Lower lobe of right lung (tissue), 2 donors: ENCODE data around the gene C18orf32. TPM values are rescaled to one million over a fixed set of nuclear protein-coding genes. Genes with fewer than 3 reads are reported as not detected.
A peak's percentile ranks its signal among the peaks of the same experiment; 100 is the strongest.

Source experiments
- ATAC-seq, 2 donors: fragments of 200-7000 bp; cut with Tn5 transposase; one replicate each; pipeline ENCODE4 v1.9.1; 2020 to 2022; ENCODE audit warnings: mild to moderate bottlenecking in 2 of 2, moderate library complexity in 2 of 2
- DNase-seq: peaks from one replicate; pipeline ENCODE4 v3.0.0-alpha.2; 2020
- H3K27ac ChIP-seq: fragments of 200-600 bp; one replicate; pipeline ENCODE4 v1.8.0; 2022
- H3K27me3 ChIP-seq: fragments of 200-600 bp; one replicate; pipeline ENCODE4 v1.8.0; 2022; ENCODE audit warnings: low read depth
- H3K36me3 ChIP-seq: fragments of 200-600 bp; one replicate; pipeline ENCODE4 v1.8.0; 2022; ENCODE audit warnings: mild to moderate bottlenecking
- H3K4me1 ChIP-seq: fragments of 200-600 bp; one replicate; pipeline ENCODE4 v1.8.0; 2022
- H3K4me3 ChIP-seq: fragments of 200-600 bp; one replicate; pipeline ENCODE4 v1.8.0; 2022; ENCODE audit warnings: mild to moderate bottlenecking
- H3K9me3 ChIP-seq: fragments of 200-600 bp; one replicate; pipeline ENCODE4 v1.8.0; 2022
- CTCF ChIP-seq: fragments of 200-600 bp; IDR thresholded peaks from one replicate; pipeline ENCODE4 v1.8.0; 2022; ENCODE audit warnings: antibody characterized with exemption, mild to moderate bottlenecking
- intact Hi-C: fragments of 100-400 bp; cut with DNase I; formaldehyde crosslinking; loops from one replicate; pipeline ENCODE4 v1.11.0; 2022
- long read RNA-seq: library from polyadenylated mRNA; unstranded; transcript quantifications from one replicate; pipeline ENCODE4 v2.0.0, GENCODE V29; 2021
- total RNA-seq: library from RNA; stranded (reverse); fragmentation: NEBNext Ultra II Directional; extraction: Animal tissue kit (Norgen Biotek cat#: 25700); gene quantifications from one replicate; pipeline ENCODE4 v1.2.1, GENCODE V29; 2021
- donor health status: DM: no; HTN: yes; CAD: no; lungs with severe emphysema.

The C18orf32 gene
- total RNA-seq: 60.6 TPM
- long read RNA-seq, full-length matches to known transcripts: 72 of 79 reads
- long read RNA-seq, partial matches to known transcripts: 0 of 79 reads
- long read RNA-seq, other reads (novel, unspliced or antisense): 7 of 79 reads

- Histone ChIP-seq H3K27ac (peak within 1 kb of the TSS; percentile 96), H3K4me1 (peaks cover 56% of the 10 kb centered on the region), H3K9me3 (no peaks in the 10 kb centered on the region), H3K27me3 (no peaks in the 10 kb centered on the region), H3K36me3 (peaks cover 52% of the 10 kb centered on the region), H3K4me3 (peak within 1 kb of the TSS; percentile 75)
- intact Hi-C loops: no loop called here
- ATAC-seq: peak; percentile 99
- no peak for TF ChIP-seq CTCF
- peak; percentile 98 for DNase-seq
Observed at GRCh38 chr18:49486953-49487710, at the start of gene C18orf32. Gene C18orf32, minus strand, starts transcription at chr18:49487234. Its CDS starts 3,486 bp downstream, at chr18:49483748.

- Histone ChIP-seq H3K27me3 (no peaks in the 10 kb centered on the region), H3K36me3 (no peaks in the 10 kb centered on the region), H3K4me3 (no peak overlapping the region), H3K4me1 (no peaks in the 10 kb centered on the region), H3K9me3 (no peaks in the 10 kb centered on the region), H3K27ac (no peak overlapping the region)
- intact Hi-C loops: no loop called here
- TF ChIP-seq CTCF: no peak
- no peak for ATAC-seq
- DNase-seq: no peak
Observed at GRCh38 chr18:49534846-49535601, 48.0 kb upstream of the C18orf32 start.

GRCh38 chr18:49531678-49532153 lies 44.7 kb upstream of the C18orf32 start:
- no peak for TF ChIP-seq CTCF
- Histone ChIP-seq H3K27ac (no peak overlapping the region), H3K4me1 (no peaks in the 10 kb centered on the region), H3K4me3 (no peak overlapping the region), H3K27me3 (no peaks in the 10 kb centered on the region), H3K9me3 (no peaks in the 10 kb centered on the region), H3K36me3 (no peaks in the 10 kb centered on the region)
- ATAC-seq: no peak
- no peak for DNase-seq
- intact Hi-C loops: no loop called here

- H3K27me3 ChIP-seq: no peaks in the 10 kb centered on the region
Observed at GRCh38 chr18:49529596-49529995, 42.6 kb upstream of the C18orf32 start.

More at GRCh38 chr18:49529596-49529995, 42.6 kb upstream of the C18orf32 start:
- H3K27ac ChIP-seq: no peak overlapping the region
- ATAC-seq: no peak
- no peaks in the 10 kb centered on the region for H3K9me3 ChIP-seq
- intact Hi-C loops: no loop called here
- no peaks in the 10 kb centered on the region for H3K4me1 ChIP-seq
- H3K36me3 ChIP-seq: no peaks in the 10 kb centered on the region
- no peak overlapping the region for H3K4me3 ChIP-seq
- no peak for TF ChIP-seq CTCF
- no peak for DNase-seq
